ENCODE results near the gene PRR35. TPM values are rescaled to one million over a fixed set of nuclear protein-coding genes. Genes with fewer than 3 reads are reported as not detected.

Gene PRR35
- polyA plus RNA-seq, 3 donors, result not detected

GRCh38 chr16:593406-593805 lies 33.2 kb downstream of the PRR35 start:
- no peak for TF ChIP-seq CTCF (IDR thresholded peaks at IDR 0.05)
- 89% methylated on average over 9 of the region's 9 CpGs for WGBS (ENCODE audit: insufficient coverage)
- Mint-ChIP-seq H3K4me3 (peak overlapping the region; percentile 87 to 95), H3K27me3 (ENCODE audit: low read depth in 3 of 3) (peaks cover 0 to 2% (median 0%) of the 10 kb centered on the region in 3 donors), H3K27ac (peak overlapping the region; percentile 82 to 96 (median 93)), H3K4me1 (peaks cover 63% of the 10 kb centered on the region), H3K36me3 (peaks cover 17 to 26% of the 10 kb centered on the region in 2 donors), H3K9me3 (peaks cover 0 to 2% (median 0%) of the 10 kb centered on the region in 7 donors)
- peaks cover 80% of the 10 kb centered on the region for H3K79me2 ChIP-seq (ENCODE audit: insufficient read depth, low read length)
- peak overlapping the region; percentile 81 to 83 for H3K27ac ChIP-seq (ENCODE audit: low read depth in 1 of 2, low read length in 2 of 2)
- no peak overlapping the region for H2AFZ ChIP-seq (ENCODE audit: insufficient read depth, low read depth, low read length, poor library complexity, severe bottlenecking)
- peaks cover 0 to 7% of the 10 kb centered on the region in 2 donors for H3K36me3 ChIP-seq (replicated peaks in 1 of 2; ENCODE audit: control insufficient read depth in 1 of 2, insufficient read depth in 2 of 2, low read length in 2 of 2)
- peaks cover 63 to 72% of the 10 kb centered on the region in 2 donors for H3K4me1 ChIP-seq (ENCODE audit: control insufficient read depth in 1 of 2, insufficient read depth in 2 of 2, low read length in 2 of 2)
- peak overlapping the region; percentile 87 for H3K4me2 ChIP-seq (replicated peaks; ENCODE audit: extremely low read depth, low read length, poor library complexity, severe bottlenecking)
- H3K27me3 ChIP-seq (ENCODE audit: control insufficient read depth in 2 of 2, insufficient read depth in 2 of 2, low read length in 2 of 2), result no peaks in the 10 kb centered on the region
- no peaks in the 10 kb centered on the region for H3K9me3 ChIP-seq (replicated peaks in 1 of 2; ENCODE audit: control insufficient read depth in 1 of 2, insufficient read depth in 1 of 2, low read length in 2 of 2)
- peak overlapping the region; percentile 30 for H3K9ac ChIP-seq (ENCODE audit: insufficient read depth, low read length, poor library complexity, severe bottlenecking)
- peak in 1 of 3 donors; percentile 2 for DNase-seq
- peaks cover 49% of the 10 kb centered on the region for H4K20me1 ChIP-seq (ENCODE audit: insufficient read depth, low read length)
- intact Hi-C loops (cut with micrococcal nuclease), result no loop called here
- H3K4me3 ChIP-seq (replicated peaks in 1 of 3; ENCODE audit: low read depth in 2 of 3, low read length in 3 of 3), result peak overlapping the region in 1 of 3 experiments; percentile 92

- intact Hi-C loops (cut with micrococcal nuclease), result no loop called here
- Histone ChIP-seq H3K36me3 (replicated peaks in 1 of 2; ENCODE audit: control insufficient read depth in 1 of 2, insufficient read depth in 2 of 2, low read length in 2 of 2) (peaks cover 0 to 11% of the 10 kb centered on the region in 2 donors), H3K27me3 (ENCODE audit: control insufficient read depth in 2 of 2, insufficient read depth in 2 of 2, low read length in 2 of 2) (no peaks in the 10 kb centered on the region), H3K9ac (ENCODE audit: insufficient read depth, low read length, poor library complexity, severe bottlenecking) (no peak overlapping the region), H3K27ac (ENCODE audit: low read depth in 1 of 2, low read length in 2 of 2) (peak overlapping the region; percentile 81 to 83), H3K4me2 (replicated peaks; ENCODE audit: extremely low read depth, low read length, poor library complexity, severe bottlenecking) (peak overlapping the region; percentile 87), H3K4me1 (ENCODE audit: control insufficient read depth in 1 of 2, insufficient read depth in 2 of 2, low read length in 2 of 2) (peaks cover 61 to 68% of the 10 kb centered on the region in 2 donors), H3K4me3 (replicated peaks in 1 of 3; ENCODE audit: low read depth in 2 of 3, low read length in 3 of 3) (peak overlapping the region in 1 of 3 experiments; percentile 92), H4K20me1 (ENCODE audit: insufficient read depth, low read length) (peaks cover 53% of the 10 kb centered on the region), H3K79me2 (ENCODE audit: insufficient read depth, low read length) (peaks cover 82% of the 10 kb centered on the region), H2AFZ (ENCODE audit: insufficient read depth, low read depth, low read length, poor library complexity, severe bottlenecking) (no peak overlapping the region), H3K9me3 (replicated peaks in 1 of 2; ENCODE audit: control insufficient read depth in 1 of 2, insufficient read depth in 1 of 2, low read length in 2 of 2) (no peaks in the 10 kb centered on the region)
- Mint-ChIP-seq H3K27me3 (ENCODE audit: low read depth in 3 of 3) (peaks cover 0 to 2% (median 0%) of the 10 kb centered on the region in 3 donors), H3K4me3 (peak overlapping the region in 1 of 2 donors; percentile 27), H3K9me3 (peaks cover 0 to 2% (median 0%) of the 10 kb centered on the region in 7 donors), H3K4me1 (peaks cover 62% of the 10 kb centered on the region), H3K36me3 (peaks cover 21 to 30% of the 10 kb centered on the region in 2 donors), H3K27ac (peak overlapping the region; percentile 82 to 96 (median 93))
- TF ChIP-seq CTCF (IDR thresholded peaks at IDR 0.05), result no peak
- WGBS (ENCODE audit: insufficient coverage), result 87% methylated on average over 15 of the region's 16 CpGs
- DNase-seq, result no peak
Measured at GRCh38 chr16:593807-594206, 33.6 kb downstream of the PRR35 start.
